HG03520 (cell line): ENCODE results near the gene COA1.

ENCODE experiments used
- ATAC-seq: cut with Tn5 transposase; IDR thresholded peaks from one replicate; pipeline ENCODE4 v1.9.1; 2021; ENCODE audit warnings: mild to moderate bottlenecking, moderate library complexity; ENCODE audit not compliant: unreplicated experiment

COA1 gene

GRCh38 chr7:43658718-43659548 lies 70.4 kb downstream of the COA1 start:
- peak; percentile 64 for ATAC-seq

GRCh38 chr7:43656997-43657396 lies 72.3 kb downstream of the COA1 start:
- ATAC-seq: no peak

GRCh38 chr7:43655584-43655983 lies 73.7 kb downstream of the COA1 start:
- no peak for ATAC-seq

GRCh38 chr7:43653891-43654504 lies 75.3 kb downstream of the COA1 start:
- no peak for ATAC-seq

- ATAC-seq: no peak
These were observed 75.9 kb downstream of the COA1 start for GRCh38 chr7:43653466-43653865.

- no peak for ATAC-seq
These were observed 77.0 kb downstream of the COA1 start for GRCh38 chr7:43652364-43652763.

GRCh38 chr7:43650457-43651052 lies 78.8 kb downstream of the COA1 start:
- no peak for ATAC-seq

GRCh38 chr7:43649755-43650274 lies 79.5 kb downstream of the COA1 start:
- ATAC-seq: peak; percentile 67

- ATAC-seq: peak; percentile 41
These were observed 80.6 kb downstream of the COA1 start for GRCh38 chr7:43648473-43649406.

GRCh38 chr7:43647673-43648472 lies 81.5 kb downstream of the COA1 start:
- no peak for ATAC-seq

- ATAC-seq: no peak
These were observed 82.0 kb downstream of the COA1 start for GRCh38 chr7:43647339-43647672.

- ATAC-seq: no peak
These were observed 82.6 kb downstream of the COA1 start for GRCh38 chr7:43646603-43647338.

GRCh38 chr7:43645699-43646226 lies 83.6 kb downstream of the COA1 start:
- no peak for ATAC-seq

GRCh38 chr7:43643846-43644245 lies 85.5 kb downstream of the COA1 start:
- no peak for ATAC-seq

- ATAC-seq: no peak
These were observed 86.3 kb downstream of the COA1 start for GRCh38 chr7:43642897-43643630.

- ATAC-seq: no peak
These were observed 88.6 kb downstream of the COA1 start for GRCh38 chr7:43640679-43641078.

- ATAC-seq: no peak
These were observed 89.3 kb downstream of the COA1 start for GRCh38 chr7:43639858-43640491.
